Fibroblast of skin of left quadriceps (primary cell): ENCODE results near the gene ETFRF1.

ENCODE experiments used
- DNase-seq, 2 experiments: peaks; one replicate each; pipeline ENCODE4 v3.0.0-alpha.2; 2013; ENCODE audit warnings: low read depth in 2 of 2

ETFRF1 gene

GRCh38 chr12:25213338-25213737 is 18.3 kb downstream of the ETFRF1 start:
- no peak for DNase-seq

GRCh38 chr12:25236190-25236589 is 41.2 kb downstream of the ETFRF1 start:
- DNase-seq: no peak

- no peak for DNase-seq
Observed at GRCh38 chr12:25236626-25237025, 41.6 kb downstream of the ETFRF1 start.

GRCh38 chr12:25241167-25242020 is 46.4 kb downstream of the ETFRF1 start:
- peak; percentile 32 to 34 for DNase-seq

GRCh38 chr12:25242981-25243679 is 48.1 kb downstream of the ETFRF1 start:
- DNase-seq: no peak

GRCh38 chr12:25243680-25243990 is 48.6 kb downstream of the ETFRF1 start:
- no peak for DNase-seq

- no peak for DNase-seq
Observed at GRCh38 chr12:25245491-25245890, 50.5 kb downstream of the ETFRF1 start.

- DNase-seq: no peak
Observed at GRCh38 chr12:25248137-25248536, 53.1 kb downstream of the ETFRF1 start.

- no peak for DNase-seq
Observed at GRCh38 chr12:25248732-25249131, 53.7 kb downstream of the ETFRF1 start.

- DNase-seq: no peak
Observed at GRCh38 chr12:25249931-25250738, 55.1 kb downstream of the ETFRF1 start.

GRCh38 chr12:25250744-25251730 is 56.0 kb downstream of the ETFRF1 start, which contains the start of gene KRAS:
Gene KRAS (minus strand): TSS chr12:25250929.
- DNase-seq: peak; percentile 95 to 97

- no peak for DNase-seq
Observed at GRCh38 chr12:25251769-25252168, 56.7 kb downstream of the ETFRF1 start.

- DNase-seq: no peak
Observed at GRCh38 chr12:25252946-25253345, 57.9 kb downstream of the ETFRF1 start.

- DNase-seq: no peak
Observed at GRCh38 chr12:25253371-25254068, 58.5 kb downstream of the ETFRF1 start.

GRCh38 chr12:25254271-25254880 is 59.3 kb downstream of the ETFRF1 start:
- DNase-seq: no peak
